Type B pancreatic cell (in vitro differentiated cells): ENCODE results near the gene ETF1. TPM values are rescaled to one million over a fixed set of nuclear protein-coding genes. Genes with fewer than 3 reads are reported as not detected.

Source experiments
- DNase-seq: peaks from one replicate; pipeline ENCODE4 v3.0.0; 2021; ENCODE audit warnings: mixed read lengths; ENCODE audit not compliant: unreplicated experiment; ENCODE audit errors: extremely low spot score
- H3K27ac Mint-ChIP-seq: 2 replicates; pipeline ENCODE4 v1.8.0; 2021; ENCODE audit warnings: mild to moderate bottlenecking, mixed read lengths
- H3K27me3 Mint-ChIP-seq: 2 replicates; pipeline ENCODE4 v1.8.0; 2021; ENCODE audit warnings: mixed read lengths
- H3K36me3 Mint-ChIP-seq: 2 replicates; pipeline ENCODE4 v1.8.0; 2021; ENCODE audit warnings: mixed read lengths
- H3K4me1 Mint-ChIP-seq: one replicate; pipeline ENCODE4 v1.8.0; 2021; ENCODE audit warnings: mixed read lengths; ENCODE audit not compliant: unreplicated experiment
- H3K4me3 Mint-ChIP-seq: 2 replicates; pipeline ENCODE4 v1.8.0; 2021; ENCODE audit warnings: mild to moderate bottlenecking, mixed read lengths
- H3K9me3 Mint-ChIP-seq: 2 replicates; pipeline ENCODE4 v1.8.0; 2021; ENCODE audit warnings: mixed read lengths
- CTCF ChIP-seq: fragments of 200-600 bp; sonication (generic); conservative IDR thresholded peaks from 2 replicates; pipeline ENCODE4 v1.5.0; 2021; ENCODE audit warnings: antibody characterized with exemption, mild to moderate bottlenecking
- long read RNA-seq: library from polyadenylated mRNA; unstranded; transcript quantifications from one replicate; pipeline ENCODE4 v2.0.0, GENCODE V29; 2020
- total RNA-seq: library from RNA; stranded (reverse); gene quantifications from 2 replicates; pipeline ENCODE4 v1.2.1, GENCODE V29; 2021; ENCODE audit warnings: low replicate concordance

The ETF1 gene
- total RNA-seq = 80.0 and 94.8 TPM in 2 replicates
- long read RNA-seq, transcript ETF1-201 (11 exons, 3,742 nt) = major isoform, 199 of 281 reads
- long read RNA-seq, partial matches to known transcripts = 46 of 281 reads
- long read RNA-seq, other reads (novel, unspliced or antisense) = 34 of 281 reads

DNA sequence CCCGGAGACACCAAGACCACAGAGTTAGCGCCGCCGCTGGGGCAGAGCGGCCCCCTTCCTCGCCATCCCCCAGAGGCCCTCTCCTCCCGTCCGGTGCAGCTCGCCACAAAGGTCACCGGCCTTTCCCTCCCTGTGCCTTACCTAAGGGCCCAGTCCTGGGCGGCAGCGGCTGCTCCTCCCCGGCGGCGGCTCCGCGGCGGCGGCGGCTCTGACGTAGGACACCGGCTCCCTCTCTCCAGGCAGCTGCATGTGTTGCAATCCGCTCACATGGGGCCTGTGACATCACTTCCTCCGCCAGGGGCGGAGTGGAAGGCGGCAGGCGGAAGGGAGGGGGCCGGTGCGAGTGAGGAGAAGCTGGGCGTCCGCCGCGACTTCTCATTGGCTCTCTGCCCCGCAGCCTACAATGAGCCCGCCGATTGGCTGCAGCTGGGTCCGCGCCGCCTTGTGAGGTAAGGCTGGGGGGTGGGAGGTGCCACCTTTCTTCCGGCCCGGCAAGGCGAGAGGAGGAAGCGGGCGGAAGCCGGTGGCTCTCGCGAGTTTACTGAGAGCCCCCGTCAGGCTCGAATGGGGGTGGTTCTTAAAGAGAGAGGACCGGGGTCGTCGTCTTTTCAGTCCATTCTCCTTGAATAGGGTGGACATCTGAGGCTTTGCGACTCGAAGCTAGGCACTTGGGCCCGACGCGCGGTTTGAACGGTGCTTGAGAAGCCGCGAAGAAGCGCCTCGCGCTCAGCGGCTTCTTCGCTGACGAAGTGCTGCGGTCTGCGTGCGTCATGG is at the start of gene ETF1:
ETF1 (minus strand) TSS at position 281 of the 774 bp plus-strand sequence. CDS start 318 bp downstream, outside the sequence.
- H3K9me3 Mint-ChIP-seq = no peaks in the 10 kb centered on the region
- no peaks in the 10 kb centered on the region for H3K27me3 Mint-ChIP-seq
- no peak for TF ChIP-seq CTCF
- peak; percentile 100 for DNase-seq
- H3K4me1 Mint-ChIP-seq = peaks cover 46% of the 10 kb centered on the region
- peak within 1 kb of the TSS; percentile 100 for H3K4me3 Mint-ChIP-seq
- H3K27ac Mint-ChIP-seq = peak within 1 kb of the TSS; percentile 100
- H3K36me3 Mint-ChIP-seq = peaks cover 6% of the 10 kb centered on the region

- Mint-ChIP-seq H3K4me1 (peaks cover 17% of the 10 kb centered on the region), H3K4me3 (no peak overlapping the region), H3K27ac (no peak overlapping the region), H3K9me3 (no peaks in the 10 kb centered on the region), H3K27me3 (no peaks in the 10 kb centered on the region), H3K36me3 (no peaks in the 10 kb centered on the region)
- DNase-seq = no peak
- no peak for TF ChIP-seq CTCF
These were observed 45.2 kb upstream of the ETF1 start for GRCh38 chr5:138588013-138588788.

DNA sequence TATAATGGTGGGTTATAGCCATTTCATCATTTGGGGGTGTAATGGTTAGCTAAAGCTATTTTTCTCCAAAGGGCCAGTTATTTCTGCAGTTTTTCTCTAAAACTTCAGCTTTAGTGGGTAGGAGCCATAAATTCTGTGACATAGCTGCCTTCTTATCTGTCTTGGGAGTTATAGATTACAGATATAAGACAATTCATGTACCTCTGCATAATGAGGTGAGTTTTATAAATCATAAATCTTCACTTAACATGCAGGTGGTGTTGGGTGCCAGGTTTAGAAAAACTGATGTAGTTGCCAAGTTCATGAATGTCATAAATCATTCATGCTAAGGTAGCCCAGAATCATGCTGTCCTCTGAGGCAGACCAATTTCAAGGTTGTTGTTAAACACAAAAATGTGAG is 42.1 kb upstream of the ETF1 start:
- Mint-ChIP-seq H3K9me3 (no peaks in the 10 kb centered on the region), H3K4me3 (no peak overlapping the region), H3K4me1 (peaks cover 17% of the 10 kb centered on the region), H3K27me3 (no peaks in the 10 kb centered on the region), H3K27ac (no peak overlapping the region), H3K36me3 (no peaks in the 10 kb centered on the region)
- no peak for DNase-seq
- TF ChIP-seq CTCF = no peak

GRCh38 chr5:138583984-138584637 is 41.1 kb upstream of the ETF1 start:
- H3K27me3 Mint-ChIP-seq = no peaks in the 10 kb centered on the region
- no peak overlapping the region for H3K27ac Mint-ChIP-seq
- H3K36me3 Mint-ChIP-seq = no peaks in the 10 kb centered on the region
- TF ChIP-seq CTCF = no peak
- DNase-seq = no peak
- no peaks in the 10 kb centered on the region for H3K9me3 Mint-ChIP-seq
- H3K4me1 Mint-ChIP-seq = peaks cover 21% of the 10 kb centered on the region
- no peak overlapping the region for H3K4me3 Mint-ChIP-seq

DNA sequence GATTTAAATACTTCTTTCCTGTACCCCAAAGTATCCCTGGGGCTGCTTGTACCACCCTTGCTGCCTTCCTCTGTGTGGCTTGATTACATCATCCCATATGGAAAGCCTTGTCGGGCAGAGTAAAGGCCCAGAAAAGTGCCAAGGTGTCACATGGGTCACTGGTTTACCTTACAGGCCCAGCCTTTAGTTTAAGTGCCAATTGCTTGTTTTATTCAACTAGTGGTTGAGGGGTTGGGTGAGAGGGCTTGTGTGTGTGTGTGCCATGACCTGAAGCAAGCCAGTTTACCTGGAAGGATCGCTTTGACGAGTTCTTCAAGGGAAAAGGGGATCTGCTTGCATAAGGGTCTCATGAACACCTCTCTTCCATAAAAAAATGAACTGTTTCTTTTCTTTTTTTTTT is 39.9 kb upstream of the ETF1 start:
- Mint-ChIP-seq H3K4me3 (no peak overlapping the region), H3K4me1 (peaks cover 21% of the 10 kb centered on the region), H3K36me3 (no peaks in the 10 kb centered on the region), H3K27ac (no peak overlapping the region), H3K9me3 (no peaks in the 10 kb centered on the region), H3K27me3 (no peaks in the 10 kb centered on the region)
- TF ChIP-seq CTCF = no peak
- DNase-seq = no peak
